ES-I3 (cell line): ENCODE data around the gene RTCB.

Experiments used
- H3K36me3 ChIP-seq: 2 replicates; pipeline ENCODE4 v1.6.1; 2013; ENCODE audit warnings: mild to moderate bottlenecking, low read length, control low read depth, moderate library complexity; ENCODE audit not compliant: insufficient read depth
- H3K4me1 ChIP-seq: 2 replicates; pipeline ENCODE4 v1.6.1; 2013; ENCODE audit warnings: mild to moderate bottlenecking, control low read depth, low read length; ENCODE audit not compliant: insufficient read depth
- H3K9ac ChIP-seq: 2 replicates; pipeline ENCODE4 v1.6.1; 2013; ENCODE audit warnings: low read depth, mild to moderate bottlenecking, low read length, moderate library complexity
- H3K9me3 ChIP-seq: 2 replicates; pipeline ENCODE4 v1.6.1; 2013; ENCODE audit warnings: mild to moderate bottlenecking, low read length, moderate library complexity; ENCODE audit not compliant: control insufficient read depth, insufficient read depth

The RTCB gene

GRCh38 chr22:32340411-32340810, 71.6 kb downstream of the RTCB start:
- no peak overlapping the region for H3K9ac ChIP-seq
- H3K36me3 ChIP-seq = no peaks in the 10 kb centered on the region
- H3K9me3 ChIP-seq = no peaks in the 10 kb centered on the region
- H3K4me1 ChIP-seq = peaks cover 12% of the 10 kb centered on the region

DNA sequence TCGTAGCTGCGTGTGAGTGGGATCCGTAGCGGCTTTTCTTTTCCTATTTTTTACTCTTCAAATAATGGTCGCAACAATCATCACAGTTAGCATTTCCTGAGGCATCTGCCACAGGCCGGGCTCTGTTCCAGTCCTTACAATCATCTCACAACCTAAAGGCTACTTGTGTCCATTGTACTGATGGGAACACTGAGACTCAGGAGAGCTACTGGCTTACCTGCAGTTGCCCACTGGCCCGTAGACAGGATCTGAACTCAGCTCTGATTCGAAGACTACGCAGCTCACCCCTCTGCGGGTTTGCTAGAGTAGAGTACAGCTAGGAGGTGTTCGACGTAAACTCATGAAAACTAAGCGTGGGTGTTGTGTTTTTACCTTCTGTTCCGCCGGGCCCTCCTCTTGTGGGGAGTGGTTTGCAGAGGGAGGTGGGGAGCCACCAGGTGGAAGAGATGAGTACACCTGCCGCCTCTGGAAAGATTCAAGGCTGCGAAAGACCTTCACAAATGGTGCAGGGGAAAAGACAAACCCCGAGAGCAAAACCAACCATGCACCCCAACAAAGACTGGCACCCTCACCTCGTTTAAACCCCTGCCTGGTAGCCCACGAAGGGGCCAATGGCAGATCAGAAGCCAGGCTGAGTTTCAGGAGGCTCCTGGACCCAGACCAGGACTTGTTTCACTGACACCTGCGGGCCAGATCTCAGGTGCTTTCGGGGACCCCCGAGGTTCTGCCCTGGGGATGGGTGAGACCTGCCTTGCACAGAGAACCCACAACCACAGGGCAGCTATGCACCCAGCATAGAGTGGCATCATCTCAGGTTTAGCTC, 72.6 kb downstream of the RTCB start:
- Histone ChIP-seq H3K9me3 (no peaks in the 10 kb centered on the region), H3K4me1 (peaks cover 12% of the 10 kb centered on the region), H3K9ac (no peak overlapping the region), H3K36me3 (no peaks in the 10 kb centered on the region)

- H3K4me1 ChIP-seq = peaks cover 12% of the 10 kb centered on the region
- no peaks in the 10 kb centered on the region for H3K9me3 ChIP-seq
- no peaks in the 10 kb centered on the region for H3K36me3 ChIP-seq
- H3K9ac ChIP-seq = no peak overlapping the region
Observed at GRCh38 chr22:32338757-32339156, 73.3 kb downstream of the RTCB start.
